ENCODE data around the gene TLE6. TPM values are rescaled to one million over a fixed set of nuclear protein-coding genes. Genes with fewer than 3 reads are reported as not detected.

The TLE6 gene
- total and polyA plus RNA-seq, 10 of the 15 experiments (the other 5 are each of a cell fraction or from before 2014, with no cell fraction given): 2.7 to 13.8 (median 6.4) TPM

- TF ChIP-seq CBFB (IDR thresholded peaks at IDR 0.05; ENCODE audit: low read depth) (no peak), PAX5 (IDR thresholded peaks at IDR 0.05; ENCODE audit: borderline replicate concordance, low read depth, low read length) (no peak), NFXL1 (IDR thresholded peaks at IDR 0.05; ENCODE audit: borderline replicate concordance) (no peak), BCLAF1 (IDR thresholded peaks at IDR 0.05) (no peak), NRF1 (conservative IDR thresholded peaks at IDR 0.05; ENCODE audit: low read depth, low read length) (no peak)
- TF ChIP-seq, protein P1, sequence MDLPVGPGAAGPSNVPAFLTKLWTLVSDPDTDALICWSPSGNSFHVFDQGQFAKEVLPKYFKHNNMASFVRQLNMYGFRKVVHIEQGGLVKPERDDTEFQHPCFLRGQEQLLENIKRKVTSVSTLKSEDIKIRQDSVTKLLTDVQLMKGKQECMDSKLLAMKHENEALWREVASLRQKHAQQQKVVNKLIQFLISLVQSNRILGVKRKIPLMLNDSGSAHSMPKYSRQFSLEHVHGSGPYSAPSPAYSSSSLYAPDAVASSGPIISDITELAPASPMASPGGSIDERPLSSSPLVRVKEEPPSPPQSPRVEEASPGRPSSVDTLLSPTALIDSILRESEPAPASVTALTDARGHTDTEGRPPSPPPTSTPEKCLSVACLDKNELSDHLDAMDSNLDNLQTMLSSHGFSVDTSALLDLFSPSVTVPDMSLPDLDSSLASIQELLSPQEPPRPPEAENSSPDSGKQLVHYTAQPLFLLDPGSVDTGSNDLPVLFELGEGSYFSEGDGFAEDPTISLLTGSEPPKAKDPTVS (IDR thresholded peaks at IDR 0.05; ENCODE audit: low read depth, low read length): no peak
Observed at GRCh38 chr19:3041761-3042620, 64.6 kb downstream of the TLE6 start (continued).

Measured in GM12878 (cell line).